Measurements from ENCODE around the gene VASH1.
"Not testable (repeated sequence)": the region's sequence is repeated elsewhere in the genome, so short reads cannot be mapped to it uniquely, and the experiment has no call there.

The VASH1 gene

GRCh38 chr14:76761136-76761959 lies at the start of gene VASH1:
VASH1 (plus strand) TSS chr14:76761468; CDS start chr14:76762822, 1,354 bp downstream.
- DNase-seq: peak; percentile 28 to 30

GRCh38 chr14:76713121-76713520 lies 48.1 kb upstream of the VASH1 start:
- DNase-seq: no peak

GRCh38 chr14:76714470-76714869 lies 46.8 kb upstream of the VASH1 start:
- DNase-seq: no peak

- DNase-seq: no peak
These were observed 46.2 kb upstream of the VASH1 start for GRCh38 chr14:76715101-76715500.

- no peak for DNase-seq
These were observed 45.7 kb upstream of the VASH1 start for GRCh38 chr14:76715511-76716081.

GRCh38 chr14:76716285-76716684 lies 45.0 kb upstream of the VASH1 start:
- DNase-seq: no peak

GRCh38 chr14:76717508-76718290 lies 43.6 kb upstream of the VASH1 start:
- DNase-seq: no peak

- no peak for DNase-seq
These were observed 42.8 kb upstream of the VASH1 start for GRCh38 chr14:76718306-76719040.

GRCh38 chr14:76719666-76720065 lies 41.6 kb upstream of the VASH1 start:
- no peak for DNase-seq

- no peak for DNase-seq
These were observed 40.9 kb upstream of the VASH1 start for GRCh38 chr14:76720382-76720813.

- DNase-seq: not testable (repeated sequence)
These were observed 39.8 kb upstream of the VASH1 start for GRCh38 chr14:76721506-76721905.

GRCh38 chr14:76724651-76725550 lies 36.4 kb upstream of the VASH1 start:
- DNase-seq: no peak

- no peak for DNase-seq
These were observed 34.7 kb upstream of the VASH1 start for GRCh38 chr14:76726551-76726970.

- DNase-seq: no peak
These were observed 33.9 kb upstream of the VASH1 start for GRCh38 chr14:76727384-76727783.

GRCh38 chr14:76727901-76728300 lies 33.4 kb upstream of the VASH1 start:
- no peak for DNase-seq

- no peak for DNase-seq
These were observed 32.0 kb upstream of the VASH1 start for GRCh38 chr14:76729258-76729657.

GRCh38 chr14:76729953-76730505 lies 31.2 kb upstream of the VASH1 start:
- DNase-seq: no peak

- not testable (repeated sequence) for DNase-seq
These were observed 26.8 kb upstream of the VASH1 start for GRCh38 chr14:76734501-76734900.

- DNase-seq: no peak
These were observed 24.8 kb upstream of the VASH1 start for GRCh38 chr14:76736514-76736913.

- no peak for DNase-seq
These were observed 20.2 kb upstream of the VASH1 start for GRCh38 chr14:76741074-76741473.

GRCh38 chr14:76742185-76742584 lies 19.1 kb upstream of the VASH1 start:
- no peak for DNase-seq

Data from activated CD4-positive, alpha-beta T cell treated with anti-CD3 and anti-CD28 coated beads, Interleukin-2, amount 50 U/mL, for 4 hours (primary cell).